ENCODE data around the gene ZKSCAN3.

GRCh38 chr6:28335040-28335563, 14.6 kb upstream of the ZKSCAN3 start:
- TF ChIP-seq EZH2 (IDR thresholded peaks at IDR 0.05; ENCODE audit: borderline replicate concordance, insufficient read depth, low read length, poor library complexity, severe bottlenecking) = no peak
- TF ChIP-seq EP300 (conservative IDR thresholded peaks at IDR 0.05; ENCODE audit: poor library complexity, severe bottlenecking) = peak; percentile 70
- TF ChIP-seq SMC3 (conservative IDR thresholded peaks at IDR 0.05; ENCODE audit: poor library complexity) = no peak
- TF ChIP-seq POLR2AphosphoS5 (IDR thresholded peaks at IDR 0.05) = no peak
- TF ChIP-seq CTCF (IDR thresholded peaks at IDR 0.05; ENCODE audit: poor library complexity, severe bottlenecking) = no peak
- TF ChIP-seq RAD21 (conservative IDR thresholded peaks at IDR 0.05) = no peak
